Measurements from ENCODE around the gene FADS2. TPM values are rescaled to one million over a fixed set of nuclear protein-coding genes. Genes with fewer than 3 reads are reported as not detected.

FADS2 gene
- total and polyA plus RNA-seq, 7 donors = 3.6 to 50.2 (median 21.7) TPM

DNA sequence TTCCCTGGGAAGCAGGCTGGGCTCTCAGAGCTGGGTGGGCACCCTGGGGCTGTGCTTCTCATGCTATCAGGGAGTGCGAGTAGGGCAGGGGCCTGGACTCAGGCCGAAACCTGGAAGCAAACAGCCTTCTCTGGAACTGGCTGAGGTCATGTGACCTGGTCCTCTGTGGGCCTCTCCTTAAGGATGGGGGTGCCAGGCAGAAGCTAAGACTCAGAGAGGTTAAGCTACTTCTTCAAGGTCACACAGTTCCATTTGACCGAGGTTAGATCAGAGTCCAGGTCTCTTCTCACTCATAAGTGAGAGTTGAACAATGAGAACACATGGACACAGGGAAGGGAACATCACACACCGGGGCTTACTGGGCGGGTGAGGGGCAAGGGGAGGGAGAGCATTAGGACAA lies 55.8 kb downstream of the FADS2 start:
- Histone ChIP-seq H3K4me3 (no peak overlapping the region), H3K4me1 (peaks cover 0 to 23% (median 19%) of the 10 kb centered on the region in 4 donors), H3K27ac (no peak overlapping the region), H3K36me3 (peaks cover 0 to 4% (median under 1%) of the 10 kb centered on the region in 4 donors), H3K27me3 (no peaks in the 10 kb centered on the region), H3K9me3 (no peaks in the 10 kb centered on the region)
- 85 to 87% methylated on average over 5 of the region's 5 CpGs for WGBS, 2 donors
- DNase-seq = no peak
- TF ChIP-seq POLR2AphosphoS5 (IDR thresholded peaks at IDR 0.05) (no peak), EP300 (IDR thresholded peaks at IDR 0.05) (no peak), POLR2A (IDR thresholded peaks at IDR 0.05) (no peak)
- TF ChIP-seq, protein P1, sequence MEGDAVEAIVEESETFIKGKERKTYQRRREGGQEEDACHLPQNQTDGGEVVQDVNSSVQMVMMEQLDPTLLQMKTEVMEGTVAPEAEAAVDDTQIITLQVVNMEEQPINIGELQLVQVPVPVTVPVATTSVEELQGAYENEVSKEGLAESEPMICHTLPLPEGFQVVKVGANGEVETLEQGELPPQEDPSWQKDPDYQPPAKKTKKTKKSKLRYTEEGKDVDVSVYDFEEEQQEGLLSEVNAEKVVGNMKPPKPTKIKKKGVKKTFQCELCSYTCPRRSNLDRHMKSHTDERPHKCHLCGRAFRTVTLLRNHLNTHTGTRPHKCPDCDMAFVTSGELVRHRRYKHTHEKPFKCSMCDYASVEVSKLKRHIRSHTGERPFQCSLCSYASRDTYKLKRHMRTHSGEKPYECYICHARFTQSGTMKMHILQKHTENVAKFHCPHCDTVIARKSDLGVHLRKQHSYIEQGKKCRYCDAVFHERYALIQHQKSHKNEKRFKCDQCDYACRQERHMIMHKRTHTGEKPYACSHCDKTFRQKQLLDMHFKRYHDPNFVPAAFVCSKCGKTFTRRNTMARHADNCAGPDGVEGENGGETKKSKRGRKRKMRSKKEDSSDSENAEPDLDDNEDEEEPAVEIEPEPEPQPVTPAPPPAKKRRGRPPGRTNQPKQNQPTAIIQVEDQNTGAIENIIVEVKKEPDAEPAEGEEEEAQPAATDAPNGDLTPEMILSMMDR (IDR thresholded peaks at IDR 0.05) = no peak
- intact Hi-C loops (cut with DNase I) = no loop called here

DNA sequence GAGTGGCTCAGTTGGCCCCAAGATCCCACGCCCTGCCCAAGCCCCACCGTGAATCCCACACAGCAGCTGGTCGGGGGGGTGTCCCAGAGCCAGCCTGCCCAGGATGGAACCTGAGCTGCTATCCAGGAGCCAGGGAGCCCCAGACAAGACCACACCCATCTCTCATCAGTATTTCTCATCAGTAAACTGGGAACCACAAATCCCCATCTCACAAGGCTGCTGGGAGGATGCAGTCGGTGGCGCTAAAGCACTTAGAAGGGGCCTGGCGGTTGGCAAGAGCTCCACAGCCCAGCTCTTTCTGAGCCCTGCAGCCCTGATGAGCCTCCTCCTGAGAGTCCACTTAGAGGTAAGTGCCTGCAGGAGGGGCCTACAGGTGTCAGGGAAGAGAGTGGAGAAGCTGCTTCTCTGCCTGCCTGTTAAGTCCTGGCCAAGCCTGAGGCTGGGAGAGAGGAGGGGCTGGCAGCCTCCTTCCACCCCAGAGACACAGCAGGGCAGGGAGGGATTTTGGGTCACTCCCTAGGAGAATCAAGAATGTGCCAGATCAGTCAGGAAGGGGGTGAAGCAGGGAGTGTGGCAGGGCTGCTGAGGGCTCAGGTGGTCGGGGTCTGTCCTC lies 57.2 kb downstream of the FADS2 start:
- DNase-seq = no peak
- no peaks in the 10 kb centered on the region for H3K9me3 ChIP-seq
- no peak overlapping the region for H3K4me3 ChIP-seq
- no peaks in the 10 kb centered on the region for H3K27me3 ChIP-seq
- peaks cover 0 to 32% (median 23%) of the 10 kb centered on the region in 4 donors for H3K4me1 ChIP-seq
- H3K36me3 ChIP-seq = no peaks in the 10 kb centered on the region
- TF ChIP-seq, protein P1 (IDR thresholded peaks at IDR 0.05) = no peak
- TF ChIP-seq EP300 (IDR thresholded peaks at IDR 0.05) = no peak
- no peak for TF ChIP-seq POLR2AphosphoS5 (IDR thresholded peaks at IDR 0.05)
- no peak for TF ChIP-seq POLR2A (IDR thresholded peaks at IDR 0.05)
- 91% methylated on average over 7 of the region's 7 CpGs for WGBS, 2 donors
- H3K27ac ChIP-seq = no peak overlapping the region
- intact Hi-C loops (cut with DNase I) = no loop called here

DNA sequence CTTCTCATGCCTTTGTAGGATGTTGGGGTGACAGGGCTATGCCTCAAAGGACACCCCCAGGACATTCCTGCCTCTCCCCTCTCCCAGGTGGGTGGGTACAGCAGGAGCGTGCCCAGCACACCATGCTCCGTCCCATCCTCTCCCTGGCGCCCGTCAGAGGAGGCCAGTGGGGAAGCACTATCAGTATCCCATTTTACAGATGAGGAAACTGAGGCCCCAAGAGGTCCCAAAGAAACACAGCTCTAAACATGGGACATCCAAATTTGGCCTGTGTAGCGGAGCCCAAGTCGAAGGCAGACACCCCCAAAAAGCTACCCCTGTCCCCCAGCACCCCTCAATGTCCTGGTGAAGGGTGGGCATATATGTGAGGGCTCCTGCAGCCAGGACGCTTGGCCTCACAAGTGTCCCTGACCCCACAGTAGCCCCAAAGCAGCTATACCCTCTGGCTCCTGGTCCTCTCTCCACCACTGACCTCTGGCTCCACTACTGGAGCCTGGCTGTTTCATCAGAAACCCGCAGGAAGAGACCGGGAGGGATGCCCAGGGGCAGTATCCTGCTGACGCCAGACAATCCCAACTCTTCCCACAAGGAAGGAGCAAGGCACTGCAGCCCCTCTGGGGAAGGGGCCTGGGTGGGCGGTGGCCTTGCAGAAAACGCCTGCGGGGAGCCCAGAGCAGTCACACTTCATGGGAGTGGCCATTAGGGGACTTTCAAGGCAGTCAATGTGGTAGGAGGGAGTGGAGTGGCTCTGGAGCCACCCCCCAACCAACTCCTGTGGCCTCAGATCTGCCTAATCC lies 57.9 kb downstream of the FADS2 start:
- no peaks in the 10 kb centered on the region for H3K9me3 ChIP-seq
- TF ChIP-seq EP300 (IDR thresholded peaks at IDR 0.05) (no peak), POLR2A (IDR thresholded peaks at IDR 0.05) (no peak), POLR2AphosphoS5 (IDR thresholded peaks at IDR 0.05) (no peak)
- TF ChIP-seq, protein P1 (IDR thresholded peaks at IDR 0.05) = no peak
- H3K36me3 ChIP-seq = no peaks in the 10 kb centered on the region
- peaks cover 0 to 39% (median 30%) of the 10 kb centered on the region in 4 donors for H3K4me1 ChIP-seq
- H3K27me3 ChIP-seq = no peaks in the 10 kb centered on the region
- intact Hi-C loops (cut with DNase I) = no loop called here
- no peak for DNase-seq
- WGBS, 2 donors = 91 to 94% methylated on average over 13 of the region's 13 CpGs
- no peak overlapping the region for H3K27ac ChIP-seq
- no peak overlapping the region for H3K4me3 ChIP-seq

DNA sequence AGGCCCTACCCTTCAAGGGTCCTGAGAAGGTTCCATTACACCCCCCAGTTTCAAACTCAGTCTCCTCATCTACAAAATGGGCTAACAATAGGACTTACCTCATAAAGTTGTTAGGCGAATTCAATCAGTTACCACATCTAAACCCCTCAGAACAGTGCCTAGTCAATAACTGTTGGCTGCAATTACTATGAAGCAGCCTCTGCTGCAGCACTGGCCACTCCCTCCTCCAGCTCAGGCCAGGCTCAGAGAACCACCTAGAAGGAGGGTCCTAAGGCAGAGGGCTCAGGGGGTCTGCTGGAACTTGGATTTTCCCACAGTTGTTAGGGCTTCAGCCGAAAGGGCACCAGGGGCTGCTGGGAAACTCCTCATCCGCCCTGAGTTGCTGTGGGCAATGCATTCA lies 58.5 kb downstream of the FADS2 start:
- Histone ChIP-seq H3K27ac (peak overlapping the region in 1 of 4 donors; percentile 85), H3K36me3 (no peaks in the 10 kb centered on the region), H3K4me1 (peaks cover 0 to 41% (median 31%) of the 10 kb centered on the region in 4 donors), H3K27me3 (no peaks in the 10 kb centered on the region), H3K4me3 (no peak overlapping the region), H3K9me3 (no peaks in the 10 kb centered on the region)
- no peak for DNase-seq
- intact Hi-C loops (cut with DNase I) = no loop called here
- TF ChIP-seq POLR2AphosphoS5 (IDR thresholded peaks at IDR 0.05) (no peak), EP300 (IDR thresholded peaks at IDR 0.05) (no peak), POLR2A (IDR thresholded peaks at IDR 0.05) (no peak)
- TF ChIP-seq, protein P1 (IDR thresholded peaks at IDR 0.05) = no peak
- WGBS, 2 donors = 95% methylated on average over 3 of the region's 3 CpGs
